GM04504 (cell line): ENCODE measurements around the gene CNN2.

Source experiments
- DNase-seq: peaks from one replicate; pipeline ENCODE4 v3.0.0-alpha.2; 2012; ENCODE audit warnings: low read depth

Gene CNN2

GRCh38 chr19:1025960-1026782 is at the start of gene CNN2:
Gene CNN2, plus strand, starts transcription at chr19:1026608. Its CDS starts 54 bp downstream, at chr19:1026662.
- DNase-seq: no peak

DNA sequence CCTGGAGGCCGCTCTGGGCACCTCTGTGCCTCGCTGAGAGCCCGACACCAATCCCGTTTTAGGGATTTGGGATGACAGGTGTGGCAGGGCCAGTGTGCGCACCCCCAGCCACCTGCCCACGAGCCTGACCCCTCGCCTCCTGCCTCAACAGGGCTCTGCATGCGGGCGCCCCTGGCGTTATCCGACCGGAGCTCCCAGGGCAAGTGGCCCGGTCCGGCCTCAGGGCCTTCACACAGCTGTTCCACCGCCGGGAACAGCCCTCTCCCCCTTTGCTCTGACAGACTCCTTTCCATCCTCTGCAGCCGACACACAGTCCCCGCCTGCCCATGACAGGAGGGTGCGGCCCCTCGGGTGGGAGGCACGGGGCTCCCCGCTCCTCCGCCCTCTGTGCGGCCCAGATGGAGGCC is 49.3 kb upstream of the CNN2 start:
- DNase-seq: no peak

- DNase-seq: no peak
These were observed 47.1 kb upstream of the CNN2 start for GRCh38 chr19:979318-979741.

- no peak for DNase-seq
These were observed 46.0 kb upstream of the CNN2 start for GRCh38 chr19:980133-980998.

DNA sequence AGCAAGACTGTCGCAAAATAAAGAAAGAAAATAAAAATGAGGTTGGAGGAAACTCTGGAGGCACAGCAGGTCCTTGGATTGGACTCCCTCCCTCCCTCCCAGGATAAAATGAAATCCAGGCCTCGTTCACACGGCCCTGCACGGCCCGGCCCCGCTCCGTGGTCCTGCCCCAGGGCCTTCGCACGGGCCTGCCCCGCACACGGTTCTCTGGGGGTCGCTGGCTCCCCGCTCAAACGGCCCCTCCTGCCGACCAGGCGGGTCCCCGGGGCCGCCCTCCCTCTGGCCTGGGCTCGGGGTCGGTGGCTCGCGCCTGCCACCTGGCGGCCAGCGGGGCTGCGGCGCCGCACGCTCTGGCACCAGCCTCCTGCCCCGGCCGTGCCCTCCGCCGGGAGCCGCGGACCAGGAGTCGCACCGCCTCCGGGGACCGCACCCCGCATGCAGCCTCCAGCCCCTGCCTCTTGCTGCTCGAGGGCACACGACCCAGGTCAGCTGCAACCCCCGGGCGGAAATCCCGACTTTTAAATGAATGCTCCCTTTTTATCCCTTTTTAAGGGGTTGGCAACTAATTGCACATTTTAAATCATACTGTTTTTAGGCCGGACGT is 43.7 kb upstream of the CNN2 start:
- DNase-seq: no peak

DNA sequence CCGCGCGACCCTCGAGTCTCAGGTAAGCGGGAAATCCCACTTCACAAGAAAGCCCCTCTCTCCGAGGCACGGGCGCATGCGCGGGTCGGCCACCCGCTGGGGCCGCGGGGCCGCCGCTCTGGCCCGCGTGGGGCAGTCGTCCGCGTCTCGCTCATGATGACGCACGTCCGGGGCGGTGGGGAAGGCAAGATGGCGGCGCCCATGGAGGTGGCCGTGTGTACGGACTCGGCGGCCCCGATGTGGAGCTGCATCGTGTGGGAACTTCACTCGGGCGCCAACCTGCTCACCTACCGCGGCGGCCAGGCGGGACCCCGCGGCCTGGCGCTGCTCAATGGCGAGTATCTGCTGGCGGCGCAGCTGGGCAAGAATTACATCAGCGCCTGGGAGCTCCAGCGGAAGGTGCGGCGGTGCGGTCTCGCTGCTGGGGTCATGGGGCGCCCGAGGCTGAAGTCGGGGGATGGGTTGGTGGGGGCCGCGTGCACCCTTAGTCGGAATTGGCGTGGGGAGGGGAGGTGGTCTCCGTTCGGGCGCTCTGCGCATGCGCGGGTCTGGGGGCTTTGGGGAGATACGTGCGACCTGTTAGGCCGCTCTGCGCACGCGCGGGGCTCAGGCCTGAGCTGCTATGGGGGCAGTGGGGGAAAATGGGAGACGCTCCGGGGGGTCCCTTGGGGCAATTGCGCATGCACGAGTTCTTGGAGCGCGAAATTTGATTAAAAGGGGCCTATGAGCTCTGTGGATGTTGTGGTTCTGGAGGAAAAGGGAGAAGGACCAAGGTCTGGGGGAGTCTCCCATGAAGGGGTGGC is 42.0 kb upstream of the CNN2 start, which contains the start of gene WDR18:
WDR18 (plus strand) TSS at position 181 of the 803 bp plus-strand sequence; CDS start at position 190, 9 bp downstream.
- peak; percentile 67 for DNase-seq

DNA sequence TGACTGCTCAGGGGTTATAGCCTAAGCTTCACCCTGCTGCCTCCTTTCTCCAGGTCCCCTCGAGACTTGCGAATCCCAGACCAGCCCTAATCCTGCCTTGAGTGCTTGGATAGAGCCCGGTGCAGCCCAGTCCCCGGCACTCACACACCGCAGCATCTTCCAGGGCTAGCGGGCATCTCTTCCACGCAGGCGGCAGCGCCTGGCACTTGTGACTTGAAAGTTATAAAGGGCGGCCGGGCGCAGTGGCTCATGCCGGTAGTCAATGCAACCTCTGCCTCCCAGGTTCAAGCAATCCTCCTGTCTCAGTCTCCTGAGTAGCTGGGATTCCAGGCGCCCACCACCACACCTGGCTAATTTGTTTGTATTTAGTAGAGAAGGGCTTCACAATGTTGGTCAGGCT is 40.3 kb upstream of the CNN2 start:
- DNase-seq: no peak

DNA sequence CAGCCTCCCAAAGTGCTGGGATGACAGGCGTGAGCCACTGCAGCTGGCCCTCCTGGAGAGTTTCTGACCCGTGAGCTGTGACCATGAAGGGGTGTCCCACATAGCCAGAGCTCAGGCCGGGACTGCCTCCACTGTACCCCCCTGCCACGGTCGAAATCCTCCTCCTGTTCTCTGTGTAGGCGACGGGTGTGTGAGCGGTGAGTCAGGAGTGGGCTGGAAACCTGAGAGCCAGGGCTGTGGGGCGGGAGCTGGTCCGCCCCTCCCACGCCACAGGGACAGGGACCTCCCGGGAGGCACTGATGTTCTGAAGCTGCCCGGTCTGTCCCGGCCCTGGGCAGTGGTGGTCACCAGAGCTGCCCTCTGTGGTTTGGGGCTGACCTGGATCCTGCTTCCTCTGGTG is 38.3 kb upstream of the CNN2 start:
- DNase-seq: no peak

- DNase-seq: no peak
These were observed 37.9 kb upstream of the CNN2 start for GRCh38 chr19:988510-988909.

GRCh38 chr19:989381-990081 is 36.9 kb upstream of the CNN2 start:
- DNase-seq: no peak

- no peak for DNase-seq
These were observed 36.3 kb upstream of the CNN2 start for GRCh38 chr19:990119-990571.

GRCh38 chr19:990746-991145 is 35.7 kb upstream of the CNN2 start:
- DNase-seq: no peak

GRCh38 chr19:991174-991931 is 35.1 kb upstream of the CNN2 start:
- no peak for DNase-seq

DNA sequence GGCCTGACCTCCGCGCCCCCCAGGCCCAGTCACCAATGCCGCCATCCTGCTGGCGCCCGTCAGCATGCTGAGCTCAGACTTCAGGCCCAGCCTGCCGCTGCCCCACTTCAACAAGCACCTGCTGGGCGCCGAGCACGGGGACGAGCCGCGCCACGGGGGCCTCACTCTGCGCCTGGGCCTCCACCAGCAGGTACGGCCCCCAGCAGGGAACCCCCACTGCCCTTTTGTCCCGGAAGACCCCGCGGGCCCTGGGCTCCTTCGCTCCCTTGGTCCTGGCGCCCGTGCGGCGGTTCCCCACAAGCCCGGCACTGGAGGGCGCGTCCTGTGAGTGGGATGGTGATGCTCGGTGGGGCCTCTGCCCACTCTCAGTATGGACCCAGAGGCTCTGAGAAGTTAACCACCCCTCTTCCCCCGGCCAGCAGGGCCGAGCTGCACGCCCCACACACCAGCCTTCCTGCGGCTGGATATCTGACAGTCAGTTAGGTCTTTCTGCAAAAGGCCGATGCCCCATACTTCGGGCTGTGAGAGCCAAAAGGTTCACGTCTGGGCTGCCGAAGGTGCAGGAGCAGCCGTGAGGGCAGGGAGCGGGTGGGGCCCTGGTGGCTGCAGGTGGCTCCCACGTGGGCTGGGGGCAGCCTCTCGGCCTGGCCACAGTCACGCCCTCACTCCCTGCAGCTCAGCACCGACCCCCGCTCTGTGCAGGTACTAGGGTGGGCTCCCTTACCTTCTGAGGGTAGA is 34.3 kb upstream of the CNN2 start:
- no peak for DNase-seq

- DNase-seq: no peak
These were observed 33.7 kb upstream of the CNN2 start for GRCh38 chr19:992670-993055.

DNA sequence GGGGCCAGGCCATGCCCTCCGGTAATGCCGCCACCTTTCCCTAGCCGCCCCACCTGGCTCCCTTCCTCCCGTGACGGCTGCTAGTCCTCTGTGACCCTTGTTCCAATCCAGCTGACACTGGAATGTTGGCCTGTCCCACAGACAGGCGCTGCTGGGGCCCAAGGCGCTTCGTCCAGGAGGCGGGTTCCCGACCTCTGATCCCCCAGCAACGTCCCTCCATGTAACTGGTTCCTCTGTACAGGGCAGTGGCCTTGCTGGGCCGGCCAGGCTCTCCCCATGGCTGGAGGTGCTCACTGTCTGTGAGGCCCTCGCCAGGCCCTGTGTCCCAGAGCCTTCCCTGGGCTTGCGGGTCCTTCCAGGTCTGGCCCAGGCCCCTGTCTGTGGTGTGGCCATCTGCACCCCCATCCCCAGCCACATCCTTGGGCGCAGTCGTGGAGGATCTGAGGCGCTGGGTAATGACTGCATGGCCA is 33.0 kb upstream of the CNN2 start:
- DNase-seq: no peak

DNA sequence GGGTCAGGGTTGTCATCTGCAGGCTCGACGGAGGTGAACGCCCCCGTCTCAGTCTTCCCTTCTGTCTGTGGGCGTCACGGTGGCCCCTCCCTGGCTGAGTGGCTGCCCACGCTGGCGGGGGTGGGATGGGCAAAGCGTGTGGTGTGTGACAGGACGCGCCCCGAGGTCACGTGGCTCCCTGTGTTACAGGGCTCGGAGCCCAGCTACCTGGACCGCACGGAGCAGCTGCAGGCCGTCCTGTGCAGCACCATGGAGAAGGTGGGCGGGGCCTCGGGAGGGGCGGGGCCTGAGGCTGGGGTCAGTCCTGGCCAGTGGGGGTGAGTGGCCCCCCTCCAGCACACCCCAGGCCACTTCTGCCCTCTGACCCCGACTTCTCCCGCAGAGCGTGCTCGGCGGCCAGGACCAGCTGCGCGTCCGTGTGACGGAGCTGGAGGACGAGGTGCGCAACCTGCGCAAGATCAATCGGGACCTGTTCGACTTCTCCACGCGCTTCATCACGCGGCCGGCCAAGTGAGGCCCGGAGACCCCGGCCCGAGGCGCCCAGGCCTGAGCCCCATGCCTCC is 32.5 kb upstream of the CNN2 start:
- DNase-seq: no peak

- no peak for DNase-seq
These were observed 31.9 kb upstream of the CNN2 start for GRCh38 chr19:994516-994915.
